GM10266 (cell line): ENCODE measurements around the gene CAMK1G.

ENCODE experiments used
- DNase-seq: peaks from one replicate; pipeline ENCODE4 v3.0.0; 2012; ENCODE audit errors: extremely low spot score
- TF ChIP-seq, protein P1 (sequence below): IDR thresholded peaks from 2 replicates; pipeline ENCODE4 v1.5.1; 2012; ENCODE audit warnings: mild to moderate bottlenecking, low read depth; ENCODE audit not compliant: control insufficient read depth, insufficient read depth; ENCODE audit errors: missing control alignments

Gene CAMK1G

DNA sequence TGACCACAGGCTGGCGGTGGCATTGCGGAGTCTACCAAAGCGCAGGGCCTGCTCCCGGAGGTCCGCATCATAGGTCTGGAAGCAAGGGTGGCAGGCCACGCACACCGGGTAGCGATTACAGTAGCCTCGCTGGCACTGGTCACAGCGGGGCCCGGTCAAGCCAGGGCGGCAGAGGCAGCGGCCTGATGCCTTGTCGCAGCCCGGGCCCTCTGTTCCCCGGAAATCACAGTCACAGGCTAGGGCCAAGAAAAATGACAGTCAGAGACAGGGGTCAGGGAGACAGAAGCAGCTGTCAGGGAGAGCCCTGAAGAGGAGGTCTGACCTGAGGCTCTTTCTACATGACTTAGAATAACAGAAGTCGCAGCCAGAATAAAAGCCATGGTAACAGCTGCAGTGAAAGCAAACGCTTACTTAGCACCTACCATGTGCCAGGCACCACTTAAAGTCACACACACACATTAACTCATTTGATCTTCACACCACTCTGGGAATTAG is 42.3 kb downstream of the CAMK1G start:
- TF ChIP-seq, protein P1, sequence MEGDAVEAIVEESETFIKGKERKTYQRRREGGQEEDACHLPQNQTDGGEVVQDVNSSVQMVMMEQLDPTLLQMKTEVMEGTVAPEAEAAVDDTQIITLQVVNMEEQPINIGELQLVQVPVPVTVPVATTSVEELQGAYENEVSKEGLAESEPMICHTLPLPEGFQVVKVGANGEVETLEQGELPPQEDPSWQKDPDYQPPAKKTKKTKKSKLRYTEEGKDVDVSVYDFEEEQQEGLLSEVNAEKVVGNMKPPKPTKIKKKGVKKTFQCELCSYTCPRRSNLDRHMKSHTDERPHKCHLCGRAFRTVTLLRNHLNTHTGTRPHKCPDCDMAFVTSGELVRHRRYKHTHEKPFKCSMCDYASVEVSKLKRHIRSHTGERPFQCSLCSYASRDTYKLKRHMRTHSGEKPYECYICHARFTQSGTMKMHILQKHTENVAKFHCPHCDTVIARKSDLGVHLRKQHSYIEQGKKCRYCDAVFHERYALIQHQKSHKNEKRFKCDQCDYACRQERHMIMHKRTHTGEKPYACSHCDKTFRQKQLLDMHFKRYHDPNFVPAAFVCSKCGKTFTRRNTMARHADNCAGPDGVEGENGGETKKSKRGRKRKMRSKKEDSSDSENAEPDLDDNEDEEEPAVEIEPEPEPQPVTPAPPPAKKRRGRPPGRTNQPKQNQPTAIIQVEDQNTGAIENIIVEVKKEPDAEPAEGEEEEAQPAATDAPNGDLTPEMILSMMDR = no peak
- no peak for DNase-seq

DNA sequence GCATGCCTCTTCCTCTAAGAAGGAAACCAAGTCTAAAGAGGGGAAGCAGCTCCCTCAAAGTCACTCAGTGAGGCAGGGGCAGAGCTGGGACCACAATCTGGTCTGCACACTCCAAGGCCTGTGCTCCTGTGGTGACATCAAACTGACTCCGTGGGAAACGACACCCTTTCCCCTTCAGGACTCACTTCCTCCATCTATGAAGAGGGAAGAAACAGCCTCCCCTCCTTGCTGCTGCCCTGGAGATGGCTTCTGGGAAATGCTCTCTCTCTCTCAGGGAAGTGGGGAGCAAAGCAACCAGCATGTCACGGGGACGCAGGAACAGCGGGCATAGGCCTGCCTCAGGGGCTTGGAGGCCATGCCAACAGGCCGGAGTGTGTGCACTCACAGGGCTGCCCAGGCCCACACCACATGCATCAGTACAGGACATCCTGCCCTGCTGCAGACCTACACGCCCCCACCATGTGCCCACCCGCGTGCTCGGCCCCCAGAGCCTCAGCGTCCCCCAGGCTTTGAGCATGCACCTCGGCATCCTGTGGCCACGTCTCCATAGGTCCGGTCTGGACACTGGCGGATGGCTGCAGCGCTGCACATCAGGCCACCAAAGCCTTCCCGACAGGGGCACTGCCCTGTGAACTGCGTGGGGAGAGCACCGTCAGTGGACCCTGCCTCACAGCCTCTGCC is 43.0 kb downstream of the CAMK1G start:
- DNase-seq = no peak
- TF ChIP-seq, protein P1 = no peak

- DNase-seq = no peak
- TF ChIP-seq, protein P1 = no peak
Measured at GRCh38 chr1:209627027-209627731, 43.7 kb downstream of the CAMK1G start.

- TF ChIP-seq, protein P1 = peak; percentile 98
Measured at GRCh38 chr1:209627732-209628196, 44.2 kb downstream of the CAMK1G start.

GRCh38 chr1:209628618-209629299 is 45.2 kb downstream of the CAMK1G start:
- DNase-seq = no peak
- TF ChIP-seq, protein P1 = no peak

More at GRCh38 chr1:209627732-209628196, 44.2 kb downstream of the CAMK1G start:
- peak; percentile 73 for DNase-seq

- TF ChIP-seq, protein P1 = no peak
- no peak for DNase-seq
Measured at GRCh38 chr1:209629621-209630382, 46.3 kb downstream of the CAMK1G start.
